Measurements from ENCODE around the gene WDR93. TPM values are rescaled to one million over a fixed set of nuclear protein-coding genes. Genes with fewer than 3 reads are reported as not detected.

Gene WDR93
- total RNA-seq, 2 donors from 2014 or later: not detected

- ATAC-seq (ENCODE audit: insufficient number of reproducible peaks, low FRiP score, low read depth) (no peak), DNase-seq (ENCODE audit: low spot score) (no peak)
- Histone ChIP-seq H3K4me3 (no peak overlapping the region), H3K36me3 (no peaks in the 10 kb centered on the region), H3K4me1 (ENCODE audit: control insufficient read depth in 1 of 2, low read depth in 2 of 2) (no peaks in the 10 kb centered on the region), H3K9me3 (peaks cover 7% of the 10 kb centered on the region), H3K27me3 (replicated peaks; ENCODE audit: insufficient read depth) (no peaks in the 10 kb centered on the region), H3K27ac (no peak overlapping the region)
- TF ChIP-seq, protein P1, sequence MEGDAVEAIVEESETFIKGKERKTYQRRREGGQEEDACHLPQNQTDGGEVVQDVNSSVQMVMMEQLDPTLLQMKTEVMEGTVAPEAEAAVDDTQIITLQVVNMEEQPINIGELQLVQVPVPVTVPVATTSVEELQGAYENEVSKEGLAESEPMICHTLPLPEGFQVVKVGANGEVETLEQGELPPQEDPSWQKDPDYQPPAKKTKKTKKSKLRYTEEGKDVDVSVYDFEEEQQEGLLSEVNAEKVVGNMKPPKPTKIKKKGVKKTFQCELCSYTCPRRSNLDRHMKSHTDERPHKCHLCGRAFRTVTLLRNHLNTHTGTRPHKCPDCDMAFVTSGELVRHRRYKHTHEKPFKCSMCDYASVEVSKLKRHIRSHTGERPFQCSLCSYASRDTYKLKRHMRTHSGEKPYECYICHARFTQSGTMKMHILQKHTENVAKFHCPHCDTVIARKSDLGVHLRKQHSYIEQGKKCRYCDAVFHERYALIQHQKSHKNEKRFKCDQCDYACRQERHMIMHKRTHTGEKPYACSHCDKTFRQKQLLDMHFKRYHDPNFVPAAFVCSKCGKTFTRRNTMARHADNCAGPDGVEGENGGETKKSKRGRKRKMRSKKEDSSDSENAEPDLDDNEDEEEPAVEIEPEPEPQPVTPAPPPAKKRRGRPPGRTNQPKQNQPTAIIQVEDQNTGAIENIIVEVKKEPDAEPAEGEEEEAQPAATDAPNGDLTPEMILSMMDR (IDR thresholded peaks at IDR 0.05): no peak
Observed at GRCh38 chr15:89783111-89783860, 92.7 kb downstream of the WDR93 start.

DNA sequence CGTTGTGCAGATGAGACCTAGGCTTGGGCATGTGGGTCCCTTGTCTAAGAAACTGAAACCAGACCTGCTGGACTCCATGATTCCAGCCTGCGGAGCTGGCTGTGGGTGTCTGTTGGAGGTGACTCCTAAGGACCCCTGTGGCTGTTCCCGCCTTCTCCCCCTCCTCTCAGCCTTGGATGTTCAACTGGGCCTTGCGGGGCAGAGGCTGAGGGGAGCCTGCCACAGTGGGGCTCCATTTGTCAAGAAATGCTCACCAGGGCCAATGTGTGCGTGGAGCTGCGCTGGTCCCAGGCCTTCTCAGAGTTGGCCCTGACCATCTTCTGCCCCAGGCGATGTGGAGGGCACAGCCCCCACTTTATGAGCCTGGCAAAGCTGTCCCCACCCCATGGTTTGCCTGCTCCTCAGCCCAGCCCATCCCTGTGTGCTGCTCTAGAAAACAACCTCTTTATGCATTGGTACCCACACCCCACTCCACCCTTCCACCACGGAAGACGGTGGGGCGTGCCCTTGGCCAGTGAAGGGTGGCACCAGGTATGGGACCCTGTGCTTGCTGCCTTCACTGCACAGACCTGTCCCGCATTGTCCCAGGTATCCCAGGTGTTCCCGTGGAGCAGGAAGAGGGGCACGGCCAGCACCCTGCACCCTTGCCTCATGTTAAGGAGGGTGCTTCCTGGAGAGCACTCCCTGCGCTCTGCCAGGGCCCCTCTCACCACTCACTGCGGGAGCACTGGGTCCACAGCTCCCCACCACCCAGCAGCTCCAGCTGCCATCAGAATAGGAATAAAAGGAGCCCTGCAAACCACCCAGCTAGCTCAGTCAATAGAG lies 93.5 kb downstream of the WDR93 start:
- no peaks in the 10 kb centered on the region for H3K27me3 ChIP-seq (replicated peaks; ENCODE audit: insufficient read depth)
- ATAC-seq (ENCODE audit: insufficient number of reproducible peaks, low FRiP score, low read depth): no peak
- no peak for DNase-seq (ENCODE audit: low spot score)
- TF ChIP-seq, protein P1 (IDR thresholded peaks at IDR 0.05): no peak
- H3K27ac ChIP-seq: no peak overlapping the region
- peaks cover 7% of the 10 kb centered on the region for H3K9me3 ChIP-seq
- no peaks in the 10 kb centered on the region for H3K36me3 ChIP-seq
- H3K4me3 ChIP-seq: no peak overlapping the region
- H3K4me1 ChIP-seq (ENCODE audit: control insufficient read depth in 1 of 2, low read depth in 2 of 2): no peaks in the 10 kb centered on the region

DNA sequence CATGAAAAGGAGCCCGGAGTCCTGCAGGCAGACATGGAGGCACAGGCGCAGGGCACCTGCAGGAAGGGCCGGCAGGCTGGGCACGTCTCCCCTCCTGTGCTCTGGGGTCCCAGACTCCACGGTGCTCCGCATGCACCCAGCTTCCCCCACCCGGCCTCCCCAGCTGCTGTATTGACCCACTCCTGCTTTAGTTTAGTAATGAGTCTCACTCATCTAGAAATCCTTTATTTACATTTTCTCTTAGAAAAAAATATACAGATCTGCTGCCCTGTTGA lies 94.0 kb downstream of the WDR93 start:
- peaks cover 7% of the 10 kb centered on the region for H3K9me3 ChIP-seq
- no peak overlapping the region for H3K27ac ChIP-seq
- H3K4me1 ChIP-seq (ENCODE audit: control insufficient read depth in 1 of 2, low read depth in 2 of 2): no peaks in the 10 kb centered on the region
- DNase-seq (ENCODE audit: low spot score): no peak
- no peak overlapping the region for H3K4me3 ChIP-seq
- H3K36me3 ChIP-seq: no peaks in the 10 kb centered on the region
- H3K27me3 ChIP-seq (replicated peaks; ENCODE audit: insufficient read depth): no peaks in the 10 kb centered on the region
- no peak for ATAC-seq (ENCODE audit: insufficient number of reproducible peaks, low FRiP score, low read depth)
- TF ChIP-seq, protein P1 (IDR thresholded peaks at IDR 0.05): no peak

DNA sequence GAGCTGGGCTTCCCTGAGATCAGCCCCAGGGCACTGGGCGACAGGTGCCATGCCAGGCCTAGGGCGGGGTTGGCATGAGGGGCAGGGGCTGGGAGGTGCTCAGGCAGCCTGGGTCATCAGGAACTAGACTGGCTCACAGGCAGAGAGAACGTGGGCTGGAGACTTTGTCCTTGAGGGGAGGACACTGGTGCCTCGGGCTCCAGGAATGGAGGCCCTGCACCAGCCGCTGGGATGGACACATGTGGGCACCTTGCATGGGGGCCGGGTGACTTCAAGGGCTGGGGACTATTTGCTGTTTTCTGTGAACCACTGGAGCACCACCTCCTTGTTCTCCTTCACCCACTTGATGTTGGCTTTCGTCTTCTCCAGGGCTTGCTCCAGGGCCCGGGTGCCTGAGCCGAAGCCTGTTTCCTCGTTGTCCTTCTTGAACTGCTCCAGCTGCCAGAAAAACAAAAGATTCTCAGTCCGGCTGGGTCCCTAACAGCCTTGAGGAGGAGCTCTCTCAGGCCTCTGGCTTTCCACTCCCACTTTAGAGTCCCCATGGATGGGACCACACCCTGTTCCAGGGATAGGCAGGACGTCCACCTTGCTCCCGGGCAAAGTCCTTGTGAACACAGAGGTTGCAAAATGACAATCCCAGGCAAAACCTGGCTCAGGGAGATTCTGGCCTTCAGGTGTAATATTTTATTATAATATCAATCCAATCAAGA lies 94.6 kb downstream of the WDR93 start:
- no peaks in the 10 kb centered on the region for H3K36me3 ChIP-seq
- no peaks in the 10 kb centered on the region for H3K4me1 ChIP-seq (ENCODE audit: control insufficient read depth in 1 of 2, low read depth in 2 of 2)
- DNase-seq (ENCODE audit: low spot score) (no peak), ATAC-seq (ENCODE audit: insufficient number of reproducible peaks, low FRiP score, low read depth) (no peak)
- H3K9me3 ChIP-seq: peaks cover 7% of the 10 kb centered on the region
- H3K4me3 ChIP-seq: no peak overlapping the region
- H3K27ac ChIP-seq: no peak overlapping the region
- TF ChIP-seq, protein P1 (IDR thresholded peaks at IDR 0.05): no peak
- H3K27me3 ChIP-seq (replicated peaks; ENCODE audit: insufficient read depth): no peaks in the 10 kb centered on the region

GRCh38 chr15:89785774-89786140 lies 95.1 kb downstream of the WDR93 start:
- TF ChIP-seq, protein P1 (IDR thresholded peaks at IDR 0.05): no peak
- Histone ChIP-seq H3K27ac (no peak overlapping the region), H3K36me3 (no peaks in the 10 kb centered on the region), H3K9me3 (peaks cover 7% of the 10 kb centered on the region), H3K27me3 (replicated peaks; ENCODE audit: insufficient read depth) (no peaks in the 10 kb centered on the region), H3K4me3 (no peak overlapping the region), H3K4me1 (ENCODE audit: control insufficient read depth in 1 of 2, low read depth in 2 of 2) (no peaks in the 10 kb centered on the region)
- no peak for DNase-seq (ENCODE audit: low spot score)
- no peak for ATAC-seq (ENCODE audit: insufficient number of reproducible peaks, low FRiP score, low read depth)

All from thoracic aorta (tissue), 2 donors.